ENCODE results near the gene BANF2. TPM values are rescaled to one million over a fixed set of nuclear protein-coding genes. Genes with fewer than 3 reads are reported as not detected.
A peak's percentile ranks its signal among the peaks of the same experiment; 100 is the strongest.

Gene BANF2
- polyA plus RNA-seq, 1 of the 3 experiments (the other 2 are of a cell fraction) = not detected

GRCh38 chr20:17681726-17682102 is 18.1 kb upstream of the BANF2 start:
- ChIA-PET POLR2A (interaction anchor here (0.6 to 1.2 kb wide), 4 partner anchors 145 to 276 kb away, joined by 3 to 6 read pairs (median 3); no protein-coding TSS in a partner anchor), CTCF (interaction anchor here (0.7 to 6.4 kb wide), 35 partner anchors 10 to 315 kb away, joined by 3 to 75 read pairs (median 4); no protein-coding TSS in a partner anchor)
- no peaks in the 10 kb centered on the region for H3K9me2 ChIP-seq
- no peak for TF ChIP-seq GATA2 (CRISPR knock-in tag; IDR thresholded peaks at IDR 0.05)
- no peak for TF ChIP-seq MXI1 (IDR thresholded peaks at IDR 0.05; ENCODE audit: low read depth, low read length)
- TF ChIP-seq RAD21 (IDR thresholded peaks at IDR 0.05; ENCODE audit: low read length) = no peak
- no peak for TF ChIP-seq CHD2 (IDR thresholded peaks at IDR 0.05; ENCODE audit: low read length, partially characterized antibody)
- no peak for TF ChIP-seq CTCF (IDR thresholded peaks at IDR 0.05)
- 0 out of 2 replicates have a peak, but pooled peaks have one; percentile 24 for TF ChIP-seq FOXM1 (IDR thresholded peaks at IDR 0.05; ENCODE audit: low read depth)
- 0 out of 2 replicates have a peak, but pooled peaks have one; percentile 1 for TF ChIP-seq MAX (IDR thresholded peaks at IDR 0.05; ENCODE audit: low read depth)
- peaks cover 8 to 11% of the 10 kb centered on the region in 2 experiments; a peak in 2 of 4 replicates for H3K4me1 ChIP-seq (ENCODE audit: control insufficient read depth in 1 of 2, insufficient read depth in 2 of 2, low read depth in 1 of 2, low read length in 1 of 2)
- H3K9ac ChIP-seq = peak overlapping the region; percentile 74; the same call in 1 of the 2 replicates
- peaks cover 6 to 26% of the 10 kb centered on the region in 2 experiments for H3K36me3 ChIP-seq (replicated peaks in 1 of 2; ENCODE audit: control insufficient read depth in 1 of 2, insufficient read depth in 2 of 2, low read length in 1 of 2)
- peaks cover 31% of the 10 kb centered on the region for H3K27me3 ChIP-seq (ENCODE audit: insufficient read depth)
- peaks cover 39% of the 10 kb centered on the region for H4K20me1 ChIP-seq (ENCODE audit: insufficient read depth)
- H3K4me3 ChIP-seq (ENCODE audit: low read depth in 2 of 2, low read length in 1 of 2) = peak overlapping the region; percentile 79 to 87
- H3F3A ChIP-seq (replicated peaks; ENCODE audit: insufficient read depth) = no peaks in the 10 kb centered on the region
- no peak overlapping the region for H2AFZ ChIP-seq (ENCODE audit: low read depth)
- H3K4me2 ChIP-seq = no peak overlapping the region; the same call in 1 of the 2 replicates
- H3K79me2 ChIP-seq (ENCODE audit: insufficient read depth) = peaks cover 43% of the 10 kb centered on the region
- DNase-seq = no peak
- no peaks in the 10 kb centered on the region for H3K9me3 ChIP-seq
- WGBS (ENCODE audit: low lambda C conversion rate) = no CpG with 5 or more reads among the region's 65 CpGs
- H3K27ac ChIP-seq (ENCODE audit: low read depth in 2 of 2, low read length in 1 of 2) = peak overlapping the region; percentile 55 to 68; a peak in 3 of 4 replicates

DNA sequence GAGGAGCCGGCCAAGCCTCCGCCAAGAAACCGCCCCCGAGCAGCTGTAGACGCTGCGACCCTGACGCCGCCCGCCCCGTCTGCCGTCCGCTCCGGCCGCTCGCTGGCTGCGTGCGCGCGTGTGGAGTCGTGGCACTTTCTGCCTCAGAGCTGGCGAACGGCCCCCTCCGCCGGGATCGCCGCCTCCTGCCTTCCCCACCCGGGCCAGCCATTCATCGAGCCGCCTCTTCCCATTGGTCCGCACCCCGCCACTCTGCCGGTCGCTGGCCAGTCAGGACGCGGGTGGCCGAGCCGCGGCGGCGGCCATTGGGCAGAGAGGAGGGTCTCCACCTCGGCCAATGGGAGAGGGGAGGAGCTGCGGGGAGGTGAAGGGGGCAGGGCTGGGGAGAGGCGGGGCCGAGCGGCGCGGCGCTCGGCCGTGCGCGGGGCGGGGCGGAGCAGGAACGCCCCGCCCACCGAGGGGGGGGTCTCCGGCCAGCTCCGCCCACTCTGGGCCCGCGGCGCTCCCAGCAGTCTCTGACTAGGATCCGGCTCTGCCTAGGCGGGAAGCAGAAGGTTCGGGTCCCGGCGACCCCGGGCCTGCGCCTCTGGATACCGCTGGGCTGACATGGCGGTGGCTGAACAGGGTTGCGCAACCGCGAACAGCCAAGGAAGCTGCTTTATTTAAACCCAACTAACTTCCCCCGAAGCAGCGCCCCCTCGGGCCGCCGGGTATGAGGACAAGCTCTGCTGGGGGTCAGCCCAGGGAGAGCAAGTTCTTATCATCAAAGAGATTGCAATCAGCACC is 17.5 kb upstream of the BANF2 start, which contains the start of gene RRBP1:
Gene RRBP1, minus strand, starts transcription at position 140 of the 786 bp plus-strand sequence. CDS start 21,735 bp downstream, outside the sequence.
- no peaks in the 10 kb centered on the region for H3K9me3 ChIP-seq
- peaks cover 8 to 11% of the 10 kb centered on the region in 2 experiments; a peak in 2 of 4 replicates for H3K4me1 ChIP-seq (ENCODE audit: control insufficient read depth in 1 of 2, insufficient read depth in 2 of 2, low read depth in 1 of 2, low read length in 1 of 2)
- under 1% methylated on average over 41 of the region's 79 CpGs for WGBS (ENCODE audit: low lambda C conversion rate)
- peak within 1 kb of the TSS; percentile 79 for H3K4me2 ChIP-seq
- CTCF ChIA-PET = interaction anchor here (0.7 to 6.4 kb wide), 39 partner anchors 9 to 591 kb away, joined by 3 to 75 read pairs (median 4); partner anchors contain the start of gene BANF2
- peak within 1 kb of the TSS; percentile 89; the same call in 1 of the 2 replicates for H2AFZ ChIP-seq (ENCODE audit: low read depth)
- peaks cover 32% of the 10 kb centered on the region for H3K27me3 ChIP-seq (ENCODE audit: insufficient read depth)
- peak within 1 kb of the TSS; percentile 79 to 87 for H3K4me3 ChIP-seq (ENCODE audit: low read depth in 2 of 2, low read length in 1 of 2)
- no peaks in the 10 kb centered on the region for H3K9me2 ChIP-seq
- H4K20me1 ChIP-seq (ENCODE audit: insufficient read depth) = peaks cover 34% of the 10 kb centered on the region
- H3K79me2 ChIP-seq (ENCODE audit: insufficient read depth) = peaks cover 37% of the 10 kb centered on the region
- peak within 1 kb of the TSS; percentile 62 to 68; a peak in 3 of 4 replicates for H3K27ac ChIP-seq (ENCODE audit: low read depth in 2 of 2, low read length in 1 of 2)
- DNase-seq = peak; percentile 98
- H3K36me3 ChIP-seq (replicated peaks in 1 of 2; ENCODE audit: control insufficient read depth in 1 of 2, insufficient read depth in 2 of 2, low read length in 1 of 2) = peaks cover 6 to 21% of the 10 kb centered on the region in 2 experiments
- POLR2A ChIA-PET = interaction anchor here (0.6 to 1.2 kb wide), 5 partner anchors 103 to 275 kb away, joined by 3 to 6 read pairs (median 3); no protein-coding TSS in a partner anchor
- H3F3A ChIP-seq (replicated peaks; ENCODE audit: insufficient read depth) = no peaks in the 10 kb centered on the region
- peak within 1 kb of the TSS; percentile 74; the same call in 1 of the 2 replicates for H3K9ac ChIP-seq
- TF ChIP-seq EP300 (IDR thresholded peaks at IDR 0.05; ENCODE audit: borderline replicate concordance in 1 of 2, low read depth in 1 of 2, low read length in 1 of 2) (no peak), YY1 (IDR thresholded peaks at IDR 0.05; ENCODE audit: low read depth) (no peak), EZH2phosphoT487 (IDR thresholded peaks at IDR 0.05; ENCODE audit: borderline replicate concordance, low read depth) (no peak), FOXM1 (IDR thresholded peaks at IDR 0.05; ENCODE audit: low read depth) (no peak), IRF3 (IDR thresholded peaks at IDR 0.05; ENCODE audit: low read depth, low read length) (peak; percentile 97), RCOR1 (IDR thresholded peaks at IDR 0.05; ENCODE audit: low read length) (no peak), GATA2 (CRISPR knock-in tag; IDR thresholded peaks at IDR 0.05) (0 out of 2 replicates have a peak, but pooled peaks have one; percentile 42), FOSL2 (IDR thresholded peaks at IDR 0.05; ENCODE audit: borderline replicate concordance, low read depth) (no peak), TCF12 (IDR thresholded peaks at IDR 0.05) (no peak), PBX3 (IDR thresholded peaks at IDR 0.05) (peak; percentile 100), ZBTB33 (IDR thresholded peaks at IDR 0.05; ENCODE audit: borderline replicate concordance, low read depth) (no peak)
